GM18861 (cell line): ENCODE data around the gene MYMX.
"Not testable (repeated sequence)": the region's sequence is repeated elsewhere in the genome, so short reads cannot be mapped to it uniquely, and the experiment has no call there.

Source experiments
- ATAC-seq: cut with Tn5 transposase; IDR thresholded peaks from one replicate; pipeline ENCODE4 v1.9.1; 2021; ENCODE audit not compliant: unreplicated experiment

The MYMX gene

DNA sequence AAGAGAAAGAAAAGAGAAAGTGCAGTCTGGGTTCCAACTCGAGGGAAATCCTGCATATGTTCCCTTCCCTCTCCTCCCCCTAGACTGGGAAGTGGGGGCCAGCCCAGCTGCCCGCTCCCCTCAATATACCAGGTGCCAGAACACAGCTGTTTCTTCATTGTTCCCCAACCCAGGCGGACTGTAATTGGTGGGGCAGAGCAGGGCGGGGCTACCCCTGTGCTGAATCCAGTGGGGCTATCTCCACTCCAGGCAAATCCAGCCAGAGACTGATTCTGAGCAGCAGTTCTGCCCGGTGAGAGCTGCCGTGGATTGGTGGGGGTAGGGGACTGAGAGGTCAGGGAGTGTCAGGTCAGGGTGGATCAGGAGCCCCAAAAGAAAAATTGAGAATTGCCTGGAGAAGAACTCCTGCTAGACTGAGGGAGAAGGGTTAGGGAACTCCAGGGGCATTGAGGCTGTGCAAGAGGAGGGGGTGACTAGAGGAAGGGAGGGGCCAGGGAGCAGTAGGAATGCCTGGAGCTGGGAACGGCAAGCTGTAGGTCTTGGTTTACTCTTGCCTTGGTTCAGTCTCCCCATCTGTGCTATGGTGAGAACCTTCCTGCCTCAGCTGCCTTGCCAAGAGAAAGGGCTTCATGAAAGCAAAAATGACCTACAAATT lies at the start of gene MYMX:
Gene MYMX (plus strand): TSS at position 250 of the 655 bp plus-strand sequence. CDS start 546 bp downstream, outside the sequence.
- no peak for ATAC-seq

DNA sequence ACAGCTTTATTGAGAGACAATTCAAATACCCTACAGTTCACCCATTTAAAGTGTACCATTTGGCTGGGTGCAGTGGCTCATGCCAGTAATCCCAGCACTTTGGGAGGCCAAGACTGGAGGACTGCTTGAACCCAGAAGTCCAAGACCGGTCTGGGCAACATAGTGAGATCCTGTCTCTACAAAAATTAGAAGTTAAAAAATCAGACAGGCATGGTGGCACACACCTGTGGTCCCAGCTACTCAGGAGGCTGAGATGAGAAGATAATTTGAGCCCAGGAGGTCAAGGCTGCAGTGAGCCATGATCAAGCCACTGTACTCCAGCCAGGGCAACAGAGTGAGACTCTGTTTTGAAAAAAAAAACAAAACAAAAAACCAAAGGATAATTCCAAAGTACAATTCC lies 49.2 kb upstream of the MYMX start:
- no peak for ATAC-seq

DNA sequence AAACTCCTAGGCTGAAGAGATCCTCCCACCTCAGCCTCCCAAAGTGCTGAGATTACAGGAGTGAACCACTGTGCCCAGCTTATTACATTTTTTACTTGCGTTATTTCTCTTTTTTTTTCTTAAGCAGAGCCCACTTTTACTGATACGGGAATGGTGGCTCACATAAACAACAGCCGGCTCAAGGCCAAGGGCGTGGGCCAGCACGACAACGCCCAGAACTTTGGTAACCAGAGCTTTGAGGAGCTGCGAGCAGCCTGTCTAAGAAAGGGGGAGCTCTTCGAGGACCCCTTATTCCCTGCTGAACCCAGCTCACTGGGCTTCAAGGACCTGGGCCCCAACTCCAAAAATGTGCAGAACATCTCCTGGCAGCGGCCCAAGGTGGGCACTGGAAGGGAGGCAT lies 47.6 kb upstream of the MYMX start:
- ATAC-seq, result no peak

DNA sequence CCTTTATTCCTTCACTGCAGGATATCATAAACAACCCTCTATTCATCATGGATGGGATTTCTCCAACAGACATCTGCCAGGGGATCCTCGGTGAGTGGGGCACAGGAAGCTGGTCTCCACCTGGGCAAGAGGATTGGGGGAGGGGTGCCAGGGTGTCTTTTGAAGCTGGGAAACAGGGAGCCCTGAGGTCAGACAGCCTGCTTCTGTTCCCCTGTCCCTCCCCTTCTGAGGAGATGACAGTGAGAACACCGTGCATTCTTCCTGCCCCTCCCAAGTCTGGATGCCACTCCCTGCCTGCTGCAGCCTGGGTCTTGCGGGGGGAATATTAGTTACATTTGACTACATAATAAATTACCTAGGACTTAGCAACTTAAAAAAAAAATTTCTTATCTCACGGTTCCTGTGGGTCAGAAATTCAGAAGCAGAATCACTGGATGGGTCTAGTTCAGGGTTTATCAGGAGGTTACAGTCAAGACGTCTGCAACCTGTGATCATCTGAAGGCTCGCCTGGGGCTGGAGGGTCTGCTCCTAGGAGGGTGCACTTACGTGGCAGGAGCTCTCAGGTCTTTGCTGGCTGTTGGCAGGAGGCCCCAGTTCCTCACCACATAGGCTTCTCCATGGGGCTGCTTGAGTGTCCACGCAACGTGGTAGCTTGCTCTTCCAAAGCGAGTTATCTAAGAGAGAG lies 46.7 kb upstream of the MYMX start:
- no peak for ATAC-seq

DNA sequence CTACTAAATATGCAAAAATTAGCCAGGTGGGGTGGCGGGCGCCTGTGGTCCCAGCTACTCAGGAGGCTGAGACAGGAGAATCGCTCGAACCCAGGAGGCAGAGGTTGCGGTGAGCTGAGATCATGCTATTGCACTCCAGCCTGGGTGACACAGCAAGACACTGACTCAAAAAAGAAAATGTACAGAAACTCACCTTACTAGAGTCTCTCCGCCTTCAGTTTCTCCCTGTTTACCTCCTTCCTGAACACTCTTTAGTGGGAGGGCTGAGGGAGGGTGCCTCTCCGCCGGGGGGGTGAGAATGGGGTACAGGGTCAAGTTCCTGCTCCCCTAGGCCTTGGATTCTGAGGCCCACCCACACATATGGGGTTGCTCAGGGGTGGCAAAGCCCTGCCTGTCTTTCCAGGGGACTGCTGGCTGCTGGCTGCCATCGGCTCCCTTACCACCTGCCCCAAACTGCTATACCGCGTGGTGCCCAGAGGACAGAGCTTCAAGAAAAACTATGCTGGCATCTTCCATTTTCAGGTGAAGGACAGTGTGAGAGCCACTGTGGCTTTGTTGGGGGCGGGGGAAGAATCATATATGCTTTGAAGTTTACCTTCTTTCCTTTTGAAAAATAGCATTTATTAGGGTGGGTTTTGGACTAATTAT lies 44.7 kb upstream of the MYMX start:
- ATAC-seq, result no peak

DNA sequence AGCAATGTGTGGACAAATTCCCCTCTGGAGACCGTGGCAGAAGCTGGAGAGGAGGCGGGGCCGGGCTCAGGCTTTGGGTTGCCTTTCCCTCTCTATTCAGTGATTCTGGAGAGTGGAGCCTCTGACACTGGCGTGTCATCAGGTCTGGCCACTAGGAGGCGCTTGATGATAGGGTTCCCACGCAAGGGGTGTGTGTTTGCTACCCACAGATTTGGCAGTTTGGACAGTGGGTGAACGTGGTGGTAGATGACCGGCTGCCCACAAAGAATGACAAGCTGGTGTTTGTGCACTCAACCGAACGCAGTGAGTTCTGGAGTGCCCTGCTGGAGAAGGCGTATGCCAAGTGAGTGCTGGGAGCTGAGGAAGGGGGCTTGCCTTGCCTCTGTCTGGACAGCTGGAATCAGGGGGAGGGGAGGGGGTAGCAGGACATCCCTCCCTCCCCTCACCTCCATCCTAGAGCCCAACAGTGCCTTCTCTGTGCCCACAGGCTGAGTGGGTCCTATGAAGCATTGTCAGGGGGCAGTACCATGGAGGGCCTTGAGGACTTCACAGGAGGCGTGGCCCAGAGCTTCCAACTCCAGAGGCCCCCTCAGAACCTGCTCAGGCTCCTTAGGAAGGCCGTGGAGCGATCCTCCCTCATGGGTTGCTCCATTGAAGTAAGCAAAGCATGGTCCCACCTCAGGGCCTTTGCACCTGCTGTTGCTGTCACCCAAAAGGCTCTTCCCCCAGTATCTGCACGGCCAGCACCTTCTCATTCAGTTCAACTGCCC lies 43.8 kb upstream of the MYMX start:
- peak; percentile 44 for ATAC-seq

DNA sequence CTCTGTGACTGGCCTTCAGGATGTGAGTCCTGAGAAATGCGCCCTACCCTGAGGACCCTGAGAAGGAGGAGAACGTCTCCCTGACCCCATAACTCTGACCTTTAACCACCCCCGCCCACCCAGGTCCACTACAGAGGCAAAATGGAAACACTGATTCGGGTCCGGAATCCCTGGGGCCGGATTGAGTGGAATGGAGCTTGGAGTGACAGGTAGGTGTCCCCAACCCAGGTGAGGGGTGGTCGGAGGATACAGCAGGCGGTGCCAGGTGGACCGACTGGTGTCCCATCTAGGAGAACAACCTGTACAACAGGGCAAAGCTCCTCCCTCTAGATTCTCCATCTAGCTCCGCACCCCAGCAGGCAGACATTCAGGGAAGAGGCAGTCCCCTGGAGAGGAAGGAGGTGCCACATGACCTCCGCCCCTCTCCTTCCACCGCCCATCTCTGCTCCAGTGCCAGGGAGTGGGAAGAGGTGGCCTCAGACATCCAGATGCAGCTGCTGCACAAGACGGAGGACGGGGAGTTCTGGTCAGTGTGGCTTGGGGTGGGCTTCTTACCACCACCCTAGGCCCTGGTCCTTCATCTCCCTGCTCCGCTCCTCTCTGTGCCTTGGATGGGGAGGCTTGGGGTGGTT lies 40.5 kb upstream of the MYMX start:
- ATAC-seq, result no peak

DNA sequence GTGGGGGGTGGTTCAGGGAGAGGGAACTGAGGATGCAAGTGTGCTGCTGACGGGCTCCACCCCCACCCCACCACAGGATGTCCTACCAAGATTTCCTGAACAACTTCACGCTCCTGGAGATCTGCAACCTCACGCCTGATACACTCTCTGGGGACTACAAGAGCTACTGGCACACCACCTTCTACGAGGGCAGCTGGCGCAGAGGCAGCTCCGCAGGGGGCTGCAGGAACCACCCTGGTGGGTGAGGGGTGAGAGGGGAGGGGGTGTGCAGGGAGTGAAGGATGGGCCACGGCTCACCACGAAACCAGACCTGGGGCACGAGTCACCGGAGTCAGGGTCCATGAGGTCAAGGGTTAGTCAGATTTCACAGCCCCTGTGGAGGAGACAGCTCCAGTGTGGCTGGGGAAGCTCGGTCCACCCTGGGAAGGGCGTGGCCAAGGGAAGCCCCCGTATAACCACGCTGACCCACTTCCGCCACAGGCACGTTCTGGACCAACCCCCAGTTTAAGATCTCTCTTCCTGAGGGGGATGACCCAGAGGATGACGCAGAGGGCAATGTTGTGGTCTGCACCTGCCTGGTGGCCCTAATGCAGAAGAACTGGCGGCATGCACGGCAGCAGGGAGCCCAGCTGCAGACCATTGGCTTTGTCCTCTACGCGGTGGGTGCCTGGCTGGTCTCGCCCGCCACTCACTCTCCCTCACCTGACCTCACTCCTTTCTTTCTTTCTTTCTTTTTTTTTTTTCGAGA lies 39.8 kb upstream of the MYMX start:
- ATAC-seq, result peak; percentile 57

DNA sequence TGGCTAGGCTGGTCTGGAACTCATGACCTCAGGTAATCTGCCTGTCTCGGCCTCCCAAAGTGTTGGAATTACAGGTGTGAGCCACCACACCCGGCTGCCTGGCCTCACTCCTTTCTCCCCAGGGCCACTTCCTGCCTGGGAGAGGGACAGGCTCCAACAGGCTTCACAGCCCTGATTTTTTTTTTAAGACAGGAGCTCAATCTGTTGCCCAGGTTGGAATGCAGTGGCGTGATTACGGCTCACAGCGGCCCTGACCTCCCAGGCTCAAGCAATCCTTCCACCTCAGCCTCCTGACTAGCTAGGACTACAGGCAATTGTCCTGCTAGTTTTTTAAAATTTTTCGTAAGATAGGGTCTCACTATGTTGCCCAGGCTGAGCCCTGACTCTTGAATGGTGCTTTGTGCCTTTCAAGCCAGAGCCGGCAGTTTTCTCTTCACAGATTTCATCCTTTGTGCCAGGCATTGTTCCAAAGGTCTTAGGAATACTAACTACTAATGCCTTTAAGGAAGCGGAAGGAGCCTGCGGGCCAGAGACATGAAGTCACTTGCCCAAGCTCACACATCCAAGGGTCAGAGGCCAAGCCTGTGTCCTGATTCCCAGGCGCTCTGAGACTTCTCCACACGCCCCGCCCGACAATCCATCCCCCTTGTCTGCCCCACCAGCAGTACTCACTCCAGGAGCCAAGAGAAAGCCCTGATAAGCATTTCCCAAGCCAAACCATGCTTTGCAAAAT lies 38.9 kb upstream of the MYMX start:
- ATAC-seq, result no peak

DNA sequence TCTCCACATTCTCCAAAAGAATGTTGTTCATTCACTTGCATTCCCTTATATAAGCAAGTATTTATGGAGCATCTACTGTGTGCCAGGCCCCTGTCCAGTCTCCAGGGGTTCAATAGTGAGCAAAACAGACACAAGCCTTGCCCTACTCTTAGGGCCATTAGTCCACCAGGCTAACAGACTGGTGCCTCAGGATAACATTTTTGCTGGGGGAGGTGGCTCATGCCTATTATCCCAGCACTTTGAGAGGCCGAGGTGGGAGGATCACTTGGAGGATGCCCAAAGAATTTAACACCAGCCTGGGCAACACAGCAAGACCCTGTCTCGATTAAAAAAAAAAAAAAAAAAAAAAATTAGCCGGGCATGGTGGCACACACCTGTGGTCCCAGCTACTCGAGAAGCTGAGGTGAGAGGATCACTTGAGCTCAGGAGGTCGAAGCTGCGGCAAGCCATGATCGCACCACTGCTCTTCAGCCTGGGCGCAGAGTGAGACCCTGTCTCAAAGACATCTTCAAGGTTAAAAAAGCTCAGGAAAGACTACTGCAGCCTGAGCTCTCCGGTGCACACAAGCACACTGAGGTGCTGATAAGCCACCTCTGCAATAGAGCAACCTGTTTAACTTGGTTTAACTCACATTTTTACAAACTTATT lies 38.2 kb upstream of the MYMX start:
- no peak for ATAC-seq

DNA sequence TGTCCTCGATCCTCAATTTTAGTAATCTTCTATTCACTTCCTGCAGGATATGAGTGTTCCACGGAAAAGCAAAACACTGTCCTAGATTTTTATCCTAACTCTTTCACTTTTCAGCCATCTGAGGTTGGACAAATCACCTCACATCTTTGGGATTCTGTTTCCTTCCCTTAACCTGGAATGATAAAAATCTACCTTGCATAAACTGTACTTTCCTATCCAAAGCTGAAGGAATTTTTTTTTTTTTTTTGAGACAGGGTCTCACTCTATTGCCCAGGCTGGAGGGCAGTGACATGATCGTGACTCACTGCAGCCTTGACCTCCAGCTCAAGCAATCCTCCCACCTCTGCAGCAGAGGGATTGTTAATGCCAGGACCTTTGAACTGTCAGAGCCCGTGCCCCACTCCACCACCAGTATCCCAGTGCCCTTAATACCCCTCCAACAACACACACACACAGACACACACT lies 37.6 kb upstream of the MYMX start:
- ATAC-seq, result no peak

DNA sequence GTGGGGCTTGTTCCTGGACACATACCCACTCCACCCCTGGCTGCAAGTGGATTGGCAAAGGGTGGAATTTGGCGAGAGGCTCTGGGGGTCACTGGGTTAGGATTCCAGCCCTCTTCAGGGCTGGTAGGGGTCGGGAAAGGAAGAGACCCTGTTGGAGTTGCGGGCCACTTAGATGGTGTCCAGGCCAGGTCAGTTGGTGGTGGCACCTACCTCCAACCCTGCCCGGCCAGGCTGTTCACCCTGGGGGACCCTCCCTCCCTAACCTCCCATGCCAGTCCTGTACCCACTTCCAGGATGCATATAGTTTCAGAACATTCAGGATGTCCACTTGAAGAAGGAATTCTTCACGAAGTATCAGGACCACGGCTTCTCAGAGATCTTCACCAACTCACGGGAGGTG lies 37.1 kb upstream of the MYMX start:
- ATAC-seq, result no peak

DNA sequence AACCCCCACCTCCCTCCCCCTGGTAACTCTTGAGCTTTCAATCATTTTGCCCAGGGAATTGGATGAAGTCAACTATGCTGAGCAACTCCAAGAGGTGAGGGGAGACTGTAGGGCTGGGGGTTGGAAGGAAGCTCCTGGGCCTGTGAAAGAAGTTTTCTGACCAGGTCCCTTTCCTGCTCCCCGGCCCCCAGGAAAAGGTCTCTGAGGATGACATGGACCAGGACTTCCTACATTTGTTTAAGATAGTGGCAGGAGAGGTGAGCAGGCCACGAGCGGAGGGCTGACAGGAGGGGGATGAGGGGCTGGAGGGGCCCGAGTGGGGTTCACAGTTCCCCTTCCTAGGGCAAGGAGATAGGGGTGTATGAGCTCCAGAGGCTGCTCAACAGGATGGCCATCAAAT lies 36.3 kb upstream of the MYMX start:
- no peak for ATAC-seq

DNA sequence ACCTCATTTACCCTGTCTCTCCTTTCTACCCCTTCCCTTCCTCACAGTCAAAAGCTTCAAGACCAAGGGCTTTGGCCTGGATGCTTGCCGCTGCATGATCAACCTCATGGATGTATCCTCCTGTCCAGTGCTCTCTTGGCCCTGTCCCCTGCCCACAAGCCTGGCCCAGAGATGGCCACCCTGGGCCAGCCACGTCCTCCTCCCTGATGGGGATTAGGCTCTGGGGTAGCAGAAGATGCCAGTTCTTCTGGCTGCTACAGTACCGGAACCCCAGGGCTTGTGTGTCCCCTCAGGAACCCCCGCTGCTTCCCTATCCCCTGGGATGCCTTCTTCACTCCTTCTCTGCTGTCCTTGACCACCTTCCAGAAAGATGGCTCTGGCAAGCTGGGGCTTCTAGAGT lies 35.8 kb upstream of the MYMX start:
- no peak for ATAC-seq

DNA sequence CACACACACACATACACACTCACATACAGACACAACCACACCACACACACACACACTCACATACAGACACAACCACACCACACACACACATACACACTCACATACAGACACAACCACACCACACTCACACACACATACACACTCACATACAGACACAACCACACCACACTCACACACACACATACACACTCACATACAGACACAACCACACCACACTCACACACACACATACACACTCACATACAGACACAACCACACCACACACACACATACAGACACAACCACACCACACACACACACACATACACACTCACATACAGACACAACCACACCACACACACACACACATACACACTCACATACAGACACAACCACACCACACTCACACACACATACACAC lies 34.9 kb upstream of the MYMX start:
- ATAC-seq, result not testable (repeated sequence)

DNA sequence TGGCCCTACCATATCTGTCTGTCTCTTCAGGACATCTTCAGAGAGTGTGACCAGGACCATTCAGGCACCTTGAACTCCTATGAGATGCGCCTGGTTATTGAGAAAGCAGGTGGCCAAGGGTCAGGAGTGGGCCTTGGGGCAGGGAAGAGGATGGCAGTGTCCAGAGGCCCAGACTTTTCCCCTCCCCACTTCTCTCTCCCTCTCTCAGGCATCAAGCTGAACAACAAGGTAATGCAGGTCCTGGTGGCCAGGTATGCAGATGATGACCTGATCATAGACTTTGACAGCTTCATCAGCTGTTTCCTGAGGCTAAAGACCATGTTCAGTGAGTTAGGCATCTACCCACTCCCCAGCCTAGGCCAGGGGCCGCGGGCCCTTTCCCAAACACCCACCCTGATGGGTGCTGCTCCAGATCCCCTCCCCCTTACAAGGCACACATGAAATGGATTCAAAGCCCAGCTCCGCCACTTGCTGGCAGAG lies 33.8 kb upstream of the MYMX start:
- ATAC-seq, result no peak

DNA sequence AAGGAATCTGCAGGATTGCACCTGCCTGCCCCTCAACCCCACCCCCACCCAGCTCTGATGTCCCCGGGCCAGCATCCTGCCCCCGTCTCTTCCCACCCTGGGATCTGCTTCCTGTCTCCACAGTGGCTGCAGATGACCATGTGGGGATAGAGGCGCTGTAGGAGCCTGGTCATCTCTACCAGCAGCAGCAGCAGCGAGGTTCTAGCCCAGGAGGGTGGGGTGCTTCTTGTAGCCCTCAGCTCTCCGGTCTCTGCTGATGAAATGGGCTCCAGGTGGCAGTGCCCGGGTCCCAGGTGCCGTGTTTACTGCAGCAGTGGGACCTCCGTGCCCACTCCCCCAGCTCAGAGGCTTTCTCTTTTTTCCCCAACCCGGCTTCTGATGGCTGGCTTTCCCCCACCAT lies 32.9 kb upstream of the MYMX start:
- ATAC-seq, result no peak

DNA sequence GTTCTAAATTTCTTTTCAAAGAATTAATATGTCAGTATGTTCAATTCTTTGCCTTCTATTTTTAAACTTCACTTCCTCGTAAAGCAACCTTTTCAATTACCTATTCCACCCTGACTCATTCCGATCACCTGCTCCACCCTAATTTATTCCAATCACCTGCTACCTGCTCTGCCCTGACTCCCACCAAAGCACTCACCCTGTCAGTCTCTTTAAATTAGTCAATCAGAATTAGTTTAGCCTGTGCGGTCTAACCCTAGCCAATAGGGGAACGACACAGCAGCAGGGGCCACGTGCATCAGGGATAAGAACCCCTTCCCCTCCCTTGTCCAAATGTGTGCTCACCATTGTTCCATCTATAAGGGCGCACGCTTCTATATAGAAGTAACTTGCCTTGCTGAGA lies 31.4 kb upstream of the MYMX start:
- not testable (repeated sequence) for ATAC-seq
